NCI-H1092 (cell line): ENCODE measurements around the gene CDC37.

Experiments
- DNase-seq: peaks from one replicate; lab custom pipeline; 2025; lab: John Stamatoyannopoulos, UW

Gene CDC37

DNA sequence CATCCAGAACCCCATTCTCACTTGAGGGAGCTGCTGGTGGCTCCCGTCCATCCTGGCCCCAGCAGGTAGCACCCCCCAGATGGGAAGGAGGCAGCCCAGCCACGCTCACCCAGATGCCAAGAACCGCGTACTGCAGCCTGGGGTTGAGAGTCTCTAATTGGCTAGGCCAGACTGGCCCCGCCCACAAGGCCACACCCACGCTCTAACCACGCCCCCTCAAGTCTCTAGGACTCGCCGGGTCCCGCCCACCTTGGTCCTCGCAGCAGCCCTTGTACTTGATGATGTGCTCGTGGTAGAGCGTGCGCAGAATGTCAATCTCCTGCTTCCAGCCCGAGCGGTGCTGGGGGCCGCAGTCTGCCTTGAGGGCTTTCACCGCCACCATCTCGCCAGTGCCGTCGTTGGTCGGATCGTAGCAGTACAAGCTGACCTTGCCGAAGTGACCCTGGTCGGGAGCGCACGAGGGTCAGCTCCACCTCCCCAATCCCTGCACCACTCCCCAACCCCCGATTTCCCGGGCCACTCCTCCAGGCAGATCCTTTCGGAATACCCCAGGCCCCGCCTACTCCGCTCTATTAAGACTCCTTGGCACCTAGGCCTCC, 49.5 kb downstream of the CDC37 start:
- no peak for DNase-seq

DNA sequence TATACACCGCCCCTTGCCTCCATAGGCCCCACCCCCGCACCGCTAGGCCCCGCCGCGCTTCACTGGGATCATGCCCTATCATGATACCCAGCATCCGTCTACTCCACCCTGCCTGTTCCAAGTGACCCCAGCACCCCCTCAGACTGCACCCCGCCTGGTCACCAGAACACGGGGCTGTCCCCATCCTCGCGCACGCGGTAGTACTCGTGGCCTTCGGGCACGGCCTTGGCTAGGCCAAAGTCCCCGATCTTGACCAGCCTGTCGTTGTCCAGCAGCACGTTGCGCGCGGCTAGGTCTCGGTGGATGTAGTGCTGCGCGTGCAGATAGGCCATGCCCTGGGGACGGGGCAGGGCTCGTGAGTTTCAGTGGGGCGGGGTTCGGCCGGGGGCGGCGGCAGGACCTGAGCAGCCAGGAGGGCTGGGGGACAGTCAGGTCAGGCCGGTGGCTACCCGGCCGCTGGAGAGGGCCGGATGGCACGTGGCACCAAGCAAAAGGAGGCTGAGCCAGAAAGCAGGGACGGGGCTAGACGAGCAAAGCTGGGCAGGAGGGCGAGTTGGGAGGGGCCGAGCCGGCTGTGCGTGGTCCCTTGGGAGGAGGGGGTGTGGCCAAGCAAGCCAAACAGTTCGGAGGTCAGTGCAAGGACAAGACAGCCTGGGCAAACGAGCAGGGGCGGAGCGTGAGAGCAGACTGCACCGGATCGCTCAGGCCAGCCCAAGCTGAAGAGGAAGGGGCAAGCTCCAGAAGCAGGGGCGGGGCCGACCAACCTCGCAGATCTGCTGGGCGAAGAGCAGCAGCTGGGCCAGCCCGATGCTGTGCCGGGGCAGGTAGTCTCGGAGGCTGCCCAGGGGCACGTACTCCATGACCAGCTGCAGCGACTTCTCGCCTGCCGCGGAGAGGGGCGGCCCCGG, 50.3 kb downstream of the CDC37 start:
- DNase-seq = no peak

DNA sequence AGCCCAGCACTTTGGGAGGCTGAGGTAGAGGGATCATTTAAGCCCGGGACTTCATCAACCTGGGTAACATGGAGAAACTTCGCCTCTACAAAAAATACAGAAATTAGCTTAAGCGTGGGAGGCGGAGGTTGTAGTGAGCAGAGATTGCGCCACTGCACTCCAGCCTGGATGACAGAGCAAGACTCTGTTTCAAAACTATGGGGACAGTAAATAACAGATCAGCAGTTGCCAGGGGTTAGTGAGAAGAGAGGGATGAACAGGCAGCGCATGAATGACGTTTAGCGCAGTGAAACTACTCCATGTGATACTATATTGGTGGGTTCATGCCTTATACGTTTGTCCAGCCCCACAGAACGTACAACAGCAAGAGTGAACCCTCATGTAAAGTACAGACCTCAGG, 56.8 kb downstream of the CDC37 start:
- DNase-seq = no peak

DNA sequence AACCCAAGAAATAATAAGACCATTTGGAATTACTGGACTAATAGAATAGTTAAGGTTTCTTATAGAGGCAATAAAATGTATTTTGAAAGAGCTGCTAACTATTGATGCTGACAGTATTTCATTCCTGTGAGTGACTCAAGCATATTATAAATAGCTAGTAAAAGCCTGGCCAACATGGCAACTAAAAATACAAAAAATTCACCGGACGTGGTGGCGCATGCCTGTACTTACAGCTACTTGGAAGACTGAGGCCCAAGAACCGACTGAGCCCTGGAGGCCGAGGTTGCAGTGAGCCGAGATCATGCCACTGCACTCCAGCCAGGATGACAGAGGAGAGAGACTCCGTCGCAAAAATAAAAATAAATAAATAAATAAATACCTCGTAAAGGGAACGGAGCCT, 58.6 kb downstream of the CDC37 start:
- no peak for DNase-seq

DNA sequence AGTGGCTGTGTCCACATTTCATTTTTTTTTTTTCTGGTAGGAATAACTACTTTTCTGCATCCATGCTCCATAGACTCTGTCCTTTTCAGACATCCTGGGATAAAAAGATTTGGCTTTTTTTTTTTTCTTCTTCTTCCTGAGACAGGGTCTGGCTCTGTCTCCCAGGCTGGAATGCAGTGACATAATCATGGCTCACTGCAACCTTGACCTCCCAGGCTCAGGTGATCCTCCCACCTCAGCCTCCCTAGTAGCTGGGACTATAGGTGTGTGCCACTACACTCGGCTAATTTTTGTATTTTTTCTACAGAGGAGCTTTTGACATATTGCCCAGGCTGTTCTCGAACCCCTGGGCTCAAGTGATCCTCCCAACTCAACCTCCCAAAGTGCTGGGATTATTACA, 59.8 kb downstream of the CDC37 start:
- DNase-seq = no peak
